WTC11 (cell line): ENCODE measurements around the gene TMEM117. TPM values are rescaled to one million over a fixed set of nuclear protein-coding genes. Genes with fewer than 3 reads are reported as not detected.

ENCODE experiments used
- ATAC-seq: fragments of 200-7000 bp; cut with Tn5 transposase; 2 replicates; pipeline ENCODE4 v1.10.0; 2021; ENCODE audit warnings: mild to moderate bottlenecking, moderate library complexity
- CTCF ChIA-PET: fragments of 300-600 bp; sonication (Branson Sonifier 250); formaldehyde crosslinking; loops from one replicate; lab custom pipeline; 2021; ENCODE audit warnings: antibody characterized with exemption; lab: Charles Lee
- POLR2A ChIA-PET: fragments of 350-600 bp; sonication (Branson Sonifier 250); formaldehyde crosslinking; loops from one replicate; lab custom pipeline; 2021; ENCODE audit warnings: antibody characterized with exemption; lab: Charles Lee
- DNase-seq: peaks from one replicate; pipeline ENCODE4 v3.0.0; 2021; ENCODE audit warnings: low spot score
- H3K27ac Mint-ChIP-seq: 2 replicates; pipeline ENCODE4 v1.8.0; 2021; ENCODE audit warnings: mixed read lengths
- H3K27me3 Mint-ChIP-seq: 2 replicates; pipeline ENCODE4 v1.8.0; 2021; ENCODE audit warnings: low read depth, mild to moderate bottlenecking, moderate library complexity, mixed read lengths
- H3K36me3 Mint-ChIP-seq: 2 replicates; pipeline ENCODE4 v1.8.0; 2021; ENCODE audit warnings: mixed read lengths
- H3K4me1 Mint-ChIP-seq: 2 replicates; pipeline ENCODE4 v1.8.0; 2022; ENCODE audit warnings: mixed read lengths
- H3K4me3 Mint-ChIP-seq: 2 replicates; pipeline ENCODE4 v1.8.0; 2021; ENCODE audit warnings: mild to moderate bottlenecking, moderate library complexity, mixed read lengths
- H3K9me3 Mint-ChIP-seq: 2 replicates; pipeline ENCODE4 v1.8.0; 2021; ENCODE audit warnings: mixed read lengths
- ATF3 ChIP-seq: sonication (generic); formaldehyde crosslinking; conservative IDR thresholded peaks from 2 replicates; pipeline ENCODE4 v1.8.1; 2022; ENCODE audit warnings: mild to moderate bottlenecking, missing genetic modification reagents
- ATF6 ChIP-seq: sonication (generic); formaldehyde crosslinking; IDR thresholded peaks from 2 replicates; pipeline ENCODE4 v1.8.1; 2023; ENCODE audit warnings: mild to moderate bottlenecking, missing genetic modification reagents
- CDX4 ChIP-seq: fragments of 250-450 bp; sonication (Bioruptor Pico); IDR thresholded peaks from 2 replicates; pipeline ENCODE4 v1.9.0; 2021; ENCODE audit warnings: moderate library complexity, mild to moderate bottlenecking, inconsistent platforms, borderline replicate concordance
- CREM ChIP-seq: sonication (generic); formaldehyde crosslinking; IDR thresholded peaks from 2 replicates; pipeline ENCODE4 v1.8.1; 2022; ENCODE audit warnings: mild to moderate bottlenecking, missing genetic modification reagents, moderate library complexity
- FOXK1 ChIP-seq: sonication (generic); formaldehyde crosslinking; IDR thresholded peaks from 2 replicates; pipeline ENCODE4 v1.8.0; 2022; ENCODE audit warnings: mild to moderate bottlenecking, moderate library complexity, missing genetic modification reagents
- FOXP1 ChIP-seq: sonication (generic); formaldehyde crosslinking; IDR thresholded peaks from 2 replicates; pipeline ENCODE4 v1.8.0; 2022; ENCODE audit warnings: missing genetic modification reagents, mild to moderate bottlenecking, moderate library complexity, borderline replicate concordance
- IRF2 ChIP-seq: sonication (generic); formaldehyde crosslinking; IDR thresholded peaks from 2 replicates; pipeline ENCODE4 v1.8.0; 2022; ENCODE audit warnings: low read depth, missing genetic modification reagents, borderline replicate concordance
- JAZF1 ChIP-seq: fragments of 250-450 bp; sonication (Bioruptor Pico); IDR thresholded peaks from 2 replicates; pipeline ENCODE4 v1.9.0; 2021; ENCODE audit warnings: moderate library complexity, mild to moderate bottlenecking, inconsistent platforms
- MLX ChIP-seq: sonication (generic); formaldehyde crosslinking; IDR thresholded peaks from 2 replicates; pipeline ENCODE4 v1.8.1; 2023; ENCODE audit warnings: mild to moderate bottlenecking, missing genetic modification reagents, moderate library complexity
- MXD4 ChIP-seq: fragments of 250-450 bp; sonication (Bioruptor Pico); IDR thresholded peaks from 2 replicates; pipeline ENCODE4 v1.8.0; 2021; ENCODE audit warnings: mild to moderate bottlenecking, moderate library complexity, borderline replicate concordance
- MYBL2 ChIP-seq: sonication (generic); formaldehyde crosslinking; IDR thresholded peaks from 2 replicates; pipeline ENCODE4 v1.8.1; 2023; ENCODE audit warnings: mild to moderate bottlenecking, moderate library complexity, missing genetic modification reagents
- NFATC4 ChIP-seq: fragments of 250-450 bp; sonication (Bioruptor Pico); IDR thresholded peaks from 2 replicates; pipeline ENCODE4 v1.9.0; 2021; ENCODE audit warnings: mild to moderate bottlenecking
- NR1H2 ChIP-seq: sonication (generic); formaldehyde crosslinking; IDR thresholded peaks from 2 replicates; pipeline ENCODE4 v1.9.0; 2021; ENCODE audit warnings: mild to moderate bottlenecking, moderate library complexity, missing genetic modification reagents
- NR2C2 ChIP-seq: sonication (generic); formaldehyde crosslinking; IDR thresholded peaks from 2 replicates; pipeline ENCODE4 v1.8.0; 2022; ENCODE audit warnings: mild to moderate bottlenecking, missing genetic modification reagents
- OVOL2 ChIP-seq: fragments of 250-450 bp; sonication (Bioruptor Pico); IDR thresholded peaks from 2 replicates; pipeline ENCODE4 v1.9.0; 2021; ENCODE audit warnings: mild to moderate bottlenecking, borderline replicate concordance
- PRDM15 ChIP-seq: sonication (generic); formaldehyde crosslinking; IDR thresholded peaks from 2 replicates; pipeline ENCODE4 v1.8.0; 2022; ENCODE audit warnings: missing genetic modification reagents
- SMAD3 ChIP-seq: sonication (generic); formaldehyde crosslinking; IDR thresholded peaks from 2 replicates; pipeline ENCODE4 v1.8.0; 2022; ENCODE audit warnings: missing genetic modification reagents, mild to moderate bottlenecking, borderline replicate concordance
- TEAD4 ChIP-seq: sonication (generic); formaldehyde crosslinking; IDR thresholded peaks from 2 replicates; pipeline ENCODE4 v1.8.0; 2022; ENCODE audit warnings: mild to moderate bottlenecking, missing genetic modification reagents
- ZMAT4 ChIP-seq: fragments of 250-450 bp; sonication (Bioruptor Pico); IDR thresholded peaks from 2 replicates; pipeline ENCODE4 v1.9.0; 2021; ENCODE audit warnings: mild to moderate bottlenecking
- ZNF232 ChIP-seq: sonication (generic); formaldehyde crosslinking; IDR thresholded peaks from 2 replicates; pipeline ENCODE4 v1.8.0; 2022; ENCODE audit warnings: mild to moderate bottlenecking, missing genetic modification reagents
- ZNF416 ChIP-seq: fragments of 250-450 bp; sonication (Bioruptor Pico); IDR thresholded peaks from 2 replicates; pipeline ENCODE4 v1.9.0; 2021; ENCODE audit warnings: mild to moderate bottlenecking, inconsistent platforms
- ZNF423 ChIP-seq: fragments of 250-450 bp; sonication (Bioruptor Pico); IDR thresholded peaks from 2 replicates; pipeline ENCODE4 v2.1.2; 2022; ENCODE audit warnings: mild to moderate bottlenecking, moderate library complexity
- total RNA-seq: library from RNA; stranded (reverse); gene quantifications from 3 replicates; pipeline ENCODE4 v1.2.3, GENCODE V29; 2021
- TF ChIP-seq, protein P1 (sequence below): sonication (generic); formaldehyde crosslinking; IDR thresholded peaks from 2 replicates; pipeline ENCODE4 v1.8.1; 2022; ENCODE audit warnings: low read depth, missing genetic modification reagents, borderline replicate concordance

Gene TMEM117
- total RNA-seq, 1 experiment from 2014 or later, result 1.5 TPM

DNA sequence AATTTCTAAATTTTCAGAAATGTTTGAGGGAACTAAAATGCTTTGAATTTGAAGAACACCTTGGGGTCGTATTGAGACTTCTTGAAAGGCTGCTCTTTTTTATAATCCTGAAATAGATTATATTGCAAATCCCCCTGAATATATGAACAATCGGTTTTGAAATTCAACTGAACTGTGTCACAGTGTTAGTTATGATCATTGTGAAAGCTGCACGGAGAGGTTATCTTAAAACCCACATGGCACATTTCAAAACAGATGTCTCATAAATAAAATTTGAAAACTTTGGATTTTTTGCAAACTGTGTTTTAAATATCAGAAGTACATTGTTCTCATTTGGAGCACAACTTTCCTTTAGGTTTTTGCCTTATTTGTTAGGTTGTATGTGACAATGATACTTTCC lies 218.4 kb downstream of the TMEM117 start:
- no peaks in the 10 kb centered on the region; the same call in 1 of the 2 replicates for H3K27me3 Mint-ChIP-seq
- ATAC-seq (no peak), DNase-seq (no peak)
- H3K4me3 Mint-ChIP-seq, result no peak overlapping the region
- no peak overlapping the region for H3K27ac Mint-ChIP-seq
- 0 out of 2 replicates have a peak, but pooled peaks cover 3% of the 10 kb centered on the region for H3K4me1 Mint-ChIP-seq
- H3K36me3 Mint-ChIP-seq, result no peaks in the 10 kb centered on the region
- POLR2A ChIA-PET, result no interaction called here
- no peak for TF ChIP-seq FOXP1 (CRISPR knock-in tag)
- TF ChIP-seq PRDM15 (CRISPR knock-in tag), result no peak
- TF ChIP-seq CREM (CRISPR knock-in tag), result no peak
- no peak for TF ChIP-seq ZNF423 (CRISPR knock-in tag)
- no peak for TF ChIP-seq ZNF416 (CRISPR knock-in tag)
- no peak for TF ChIP-seq IRF2
- TF ChIP-seq, protein P1, sequence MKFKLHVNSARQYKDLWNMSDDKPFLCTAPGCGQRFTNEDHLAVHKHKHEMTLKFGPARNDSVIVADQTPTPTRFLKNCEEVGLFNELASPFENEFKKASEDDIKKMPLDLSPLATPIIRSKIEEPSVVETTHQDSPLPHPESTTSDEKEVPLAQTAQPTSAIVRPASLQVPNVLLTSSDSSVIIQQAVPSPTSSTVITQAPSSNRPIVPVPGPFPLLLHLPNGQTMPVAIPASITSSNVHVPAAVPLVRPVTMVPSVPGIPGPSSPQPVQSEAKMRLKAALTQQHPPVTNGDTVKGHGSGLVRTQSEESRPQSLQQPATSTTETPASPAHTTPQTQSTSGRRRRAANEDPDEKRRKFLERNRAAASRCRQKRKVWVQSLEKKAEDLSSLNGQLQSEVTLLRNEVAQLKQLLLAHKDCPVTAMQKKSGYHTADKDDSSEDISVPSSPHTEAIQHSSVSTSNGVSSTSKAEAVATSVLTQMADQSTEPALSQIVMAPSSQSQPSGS (CRISPR knock-in tag), result no peak
- no peak for TF ChIP-seq MYBL2 (CRISPR knock-in tag)
- TF ChIP-seq MLX (CRISPR knock-in tag), result no peak
- no peak for TF ChIP-seq SMAD3
- no peak for TF ChIP-seq NFATC4
- TF ChIP-seq ATF6 (CRISPR knock-in tag), result no peak
- TF ChIP-seq OVOL2 (CRISPR knock-in tag), result no peak
- TF ChIP-seq, all 79 proteins: peak for 0
- H3K9me3 Mint-ChIP-seq, result no peaks in the 10 kb centered on the region
- CTCF ChIA-PET, result no interaction called here

DNA sequence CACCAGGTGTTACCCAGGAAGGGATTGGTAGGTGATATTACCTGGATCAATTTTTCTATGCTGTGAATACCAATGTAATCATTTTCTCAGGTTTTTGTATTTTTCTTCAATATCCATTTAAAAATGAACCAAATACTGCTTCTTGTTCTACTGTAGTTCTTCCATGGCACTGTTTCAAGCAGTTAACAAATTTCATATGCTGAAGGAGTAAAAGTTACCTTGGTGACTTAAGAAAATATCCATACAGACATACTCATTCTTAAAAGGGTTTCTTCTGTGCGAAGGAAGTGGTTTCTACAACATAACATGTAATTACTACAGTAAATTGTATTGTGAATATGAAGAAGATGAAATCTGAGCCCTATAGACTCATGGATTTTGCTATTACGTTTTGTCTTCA lies 222.5 kb downstream of the TMEM117 start:
- POLR2A ChIA-PET, result no interaction called here
- TF ChIP-seq CDX4 (CRISPR knock-in tag), result no peak
- no peak for TF ChIP-seq TEAD4 (CRISPR knock-in tag)
- TF ChIP-seq PRDM15 (CRISPR knock-in tag), result no peak
- no peak for TF ChIP-seq MXD4 (CRISPR knock-in tag)
- TF ChIP-seq FOXK1, result no peak
- TF ChIP-seq ATF3 (CRISPR knock-in tag), result no peak
- TF ChIP-seq MYBL2 (CRISPR knock-in tag), result no peak
- TF ChIP-seq ZNF232 (CRISPR knock-in tag), result no peak
- no peak for TF ChIP-seq FOXP1 (CRISPR knock-in tag)
- no peak for TF ChIP-seq NR2C2 (CRISPR knock-in tag)
- TF ChIP-seq JAZF1 (CRISPR knock-in tag), result no peak
- TF ChIP-seq NR1H2, result no peak
- TF ChIP-seq ZMAT4 (CRISPR knock-in tag), result no peak
- TF ChIP-seq OVOL2 (CRISPR knock-in tag), result no peak

More for the DNA sequence above, 222.5 kb downstream of the TMEM117 start:
- Mint-ChIP-seq H3K4me1 (0 out of 2 replicates have a peak, but pooled peaks cover 6% of the 10 kb centered on the region), H3K4me3 (no peak overlapping the region), H3K9me3 (no peaks in the 10 kb centered on the region), H3K27ac (no peak overlapping the region), H3K36me3 (no peaks in the 10 kb centered on the region), H3K27me3 (no peaks in the 10 kb centered on the region)
- ATAC-seq (no peak), DNase-seq (no peak)
- CTCF ChIA-PET, result interaction anchor here (1.2 kb wide), 1 partner anchor 259 kb away, joined by 5 read pairs; no protein-coding TSS in a partner anchor
